Endothelial cell of umbilical vein (primary cell): ENCODE measurements around the gene HSBP1. TPM values are rescaled to one million over a fixed set of nuclear protein-coding genes. Genes with fewer than 3 reads are reported as not detected.

Experiments used
- BruUV-seq: library from RNA; stranded (reverse); fragments of 400-500 nt; replicated peaks from 2 replicates; lab custom pipeline; 2021; lab: Mats Ljungman, UMichigan
- CTCF ChIA-PET: fragments of 300-600, 350-600 bp; sonication (Branson Sonifier 250); formaldehyde crosslinking; loops from one replicate; lab custom pipeline; 2021; ENCODE audit warnings: antibody characterized with exemption, inconsistent platforms; lab: Charles Lee
- POLR2A ChIA-PET: fragments of 300-600, 350-600 bp; sonication (Branson Sonifier 250); formaldehyde crosslinking; loops from one replicate; lab custom pipeline; 2021; ENCODE audit warnings: antibody characterized with exemption, inconsistent platforms; lab: Charles Lee
- DNase-seq: peaks from one replicate; pipeline ENCODE4 v3.0.0-alpha.2; 2011; ENCODE audit warnings: low read depth, low spot score
- FAIRE-seq: peaks from 2 replicates; lab custom pipeline; 2011; peaks lifted over from hg19 to GRCh38; lab: Jason Lieb, UNC
- H2AFZ ChIP-seq: 2 replicates; pipeline ENCODE4 v1.6.0; 2012; ENCODE audit warnings: low read depth, low read length, control low read depth, inconsistent platforms
- H3K27ac ChIP-seq: 2 replicates; pipeline ENCODE4 v1.5.1; 2011; ENCODE audit warnings: low read depth, mild to moderate bottlenecking, control low read depth, low read length, moderate library complexity; ENCODE audit not compliant: insufficient read depth
- H3K27me3 ChIP-seq, 2 experiments: 2 replicates each; pipeline versions ENCODE4 v1.6.0 to v1.6.1; 2011; ENCODE audit warnings: low read length in 2 of 2, mixed read lengths in 1 of 2; ENCODE audit not compliant: control insufficient read depth in 2 of 2, insufficient read depth in 2 of 2
- H3K36me3 ChIP-seq, 2 experiments: 2 replicates in 1 of 2; 3 replicates in 1 of 2; pipeline ENCODE4 v1.5.1; 2011; ENCODE audit warnings: low read length in 2 of 2, mild to moderate bottlenecking in 1 of 2, moderate library complexity in 1 of 2; ENCODE audit not compliant: control insufficient read depth in 2 of 2, insufficient read depth in 2 of 2; ENCODE audit errors: extremely low read depth in 1 of 2
- H3K4me1 ChIP-seq: 3 replicates; pipeline ENCODE4 v1.5.1; 2011; ENCODE audit warnings: mild to moderate bottlenecking, low read length; ENCODE audit not compliant: control insufficient read depth, insufficient read depth; ENCODE audit errors: extremely low read depth
- H3K4me2 ChIP-seq: 2 replicates; pipeline ENCODE4 v1.6.1; 2011; ENCODE audit warnings: low read length, control low read depth, mixed read lengths; ENCODE audit not compliant: insufficient read depth
- H3K4me3 ChIP-seq, 3 experiments: fragments of 200-600 bp in 1 of 3; sonication (generic), shearing (Covaris generic) in 1 of 3; replicated peaks in 1 of 3; 2 replicates each; pipeline ENCODE4 v1.5.1; 2011 to 2016; ENCODE audit warnings: control low read depth in 3 of 3, low read length in 3 of 3, mild to moderate bottlenecking in 2 of 3, inconsistent platforms in 1 of 3, low read depth in 1 of 3, moderate library complexity in 1 of 3; ENCODE audit not compliant: insufficient read depth in 1 of 3
- H3K79me2 ChIP-seq: 2 replicates; pipeline ENCODE4 v1.6.0; 2012; ENCODE audit warnings: low read length, inconsistent platforms; ENCODE audit not compliant: control insufficient read depth, insufficient read depth
- H3K9ac ChIP-seq: replicated peaks from 2 replicates; pipeline ENCODE3; 2011; ENCODE audit warnings: low read length, control low read depth; ENCODE audit not compliant: insufficient read depth; ENCODE audit errors: extremely low read depth
- H3K9me1 ChIP-seq: replicated peaks from 3 replicates; pipeline ENCODE4 v1.6.0; 2011; ENCODE audit warnings: mild to moderate bottlenecking, low read length; ENCODE audit not compliant: control insufficient read depth, insufficient read depth; ENCODE audit errors: extremely low read depth
- H3K9me3 ChIP-seq: replicated peaks from 2 replicates; pipeline ENCODE4 v1.5.1; 2012; ENCODE audit warnings: low read length, inconsistent platforms; ENCODE audit not compliant: control insufficient read depth, insufficient read depth
- H4K20me1 ChIP-seq: replicated peaks from 2 replicates; pipeline ENCODE3; 2011; ENCODE audit warnings: mild to moderate bottlenecking, low read length; ENCODE audit not compliant: control insufficient read depth, insufficient read depth; ENCODE audit errors: extremely low read depth
- EZH2 ChIP-seq: IDR thresholded peaks from 2 replicates; pipeline ENCODE4 v1.6.1; 2012; ENCODE audit warnings: borderline replicate concordance, low read depth, mild to moderate bottlenecking, moderate library complexity, low read length, inconsistent platforms; ENCODE audit not compliant: severe bottlenecking
- FOS ChIP-seq: IDR thresholded peaks from 2 replicates; pipeline ENCODE4 v1.6.1; 2011; ENCODE audit warnings: mild to moderate bottlenecking, low read length, moderate library complexity, borderline replicate concordance; ENCODE audit not compliant: insufficient read depth
- GATA2 ChIP-seq: IDR thresholded peaks from 2 replicates; pipeline ENCODE4 v1.7.0; 2011; ENCODE audit warnings: low read depth, mild to moderate bottlenecking, moderate library complexity, mixed read lengths, low read length; ENCODE audit not compliant: insufficient read length, insufficient read depth
- JUN ChIP-seq: IDR thresholded peaks from 2 replicates; pipeline ENCODE4 v1.6.1; 2011; ENCODE audit warnings: borderline replicate concordance, low read depth; ENCODE audit not compliant: insufficient read length, insufficient read depth
- MYC ChIP-seq: IDR thresholded peaks from one replicate; pipeline ENCODE4 v1.6.1; 2011; ENCODE audit warnings: mild to moderate bottlenecking, low read depth, low read length
- POLR2A ChIP-seq: IDR thresholded peaks from 2 replicates; pipeline ENCODE4 v1.6.1; 2012; ENCODE audit warnings: low read depth, mild to moderate bottlenecking, control low read depth, low read length
- POLR2AphosphoS5 ChIP-seq: IDR thresholded peaks from 2 replicates; pipeline ENCODE4 v1.6.1; 2012; ENCODE audit warnings: low read depth, mild to moderate bottlenecking, control low read depth, low read length, moderate library complexity; ENCODE audit not compliant: insufficient read depth
- dilution Hi-C: fragments of 300-500 bp; cut with MboI; formaldehyde crosslinking; loops from one replicate; pipeline ENCODE4 v1.15.0; 2019; ENCODE audit warnings: low sequenced_read_pairs; ENCODE audit not compliant: extremely low pct_ligation_motif_present
- intact Hi-C: fragments of 100-400 bp; cut with micrococcal nuclease; formaldehyde crosslinking; loops from one replicate; pipeline ENCODE4 v1.10.0; 2022
- polyA plus RNA-seq, 4 experiments: library from polyadenylated mRNA; depleted of rRNA in 3 of 4; stranded (reverse) in 3 of 4; unstranded in 1 of 4; fragments of >200 nt; gene quantifications; 2 replicates each; pipeline versions ENCODE4 v1.2.1 to v1.2.3, GENCODE V29; 2011 to 2012; ENCODE audit warnings: missing spikeins in 1 of 4
- total RNA-seq: library from RNA; stranded (reverse); gene quantifications from 2 replicates; pipeline ENCODE4 v1.2.3, GENCODE V29; 2021
- TF ChIP-seq, protein P1 (sequence below), 2 donors: IDR thresholded peaks; 1 replicate in 1 of 2; 2 replicates in 1 of 2; pipeline ENCODE4 v1.5.1; 2011; ENCODE audit warnings: low read length in 2 of 2, mild to moderate bottlenecking in 2 of 2, moderate library complexity in 2 of 2, control low read depth in 1 of 2, inconsistent platforms in 1 of 2, low read depth in 1 of 2; ENCODE audit not compliant: insufficient read depth in 1 of 2; ENCODE audit errors: extremely low read depth in 1 of 2
- TF ChIP-seq, protein P2 (sequence below): IDR thresholded peaks from 2 replicates; pipeline ENCODE4 v1.6.1; 2011; ENCODE audit not compliant: insufficient read depth, insufficient read length

Gene HSBP1
- total and polyA plus RNA-seq, 2 donors (not counting 3 experiments of a cell fraction or from before 2014, with no cell fraction given): 40.8 to 136 TPM

DNA sequence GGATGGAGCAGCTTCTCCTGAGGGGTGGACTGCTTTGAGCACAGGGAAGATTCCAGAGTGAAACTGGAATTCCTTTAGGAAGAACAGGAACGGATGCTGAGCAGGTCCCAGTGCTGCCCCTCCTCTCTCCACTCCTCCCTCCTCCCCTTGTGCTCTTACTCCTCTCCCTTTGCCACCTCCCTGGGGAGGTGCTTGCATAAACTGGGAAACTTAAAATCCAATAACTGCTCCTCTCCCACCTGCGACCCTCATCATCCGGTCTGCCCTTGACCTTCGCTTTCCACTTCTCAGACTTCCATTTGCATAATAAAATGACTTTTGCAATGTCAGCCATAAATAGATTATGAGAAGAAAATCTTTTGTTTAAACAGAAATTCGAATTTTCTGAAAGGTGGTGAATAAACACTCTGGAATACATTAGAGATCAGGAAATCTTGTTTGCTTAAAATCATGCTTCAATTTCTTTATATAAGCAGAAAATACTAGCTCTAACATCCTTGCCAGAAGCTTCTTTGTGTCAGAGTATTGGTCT is 23.7 kb downstream of the HSBP1 start:
- CTCF ChIA-PET: no interaction called here
- no peak overlapping the region for H3K27ac ChIP-seq
- H3K4me3 ChIP-seq: no peak overlapping the region
- no peaks in the 10 kb centered on the region for H3K79me2 ChIP-seq
- no peaks in the 10 kb centered on the region for H4K20me1 ChIP-seq
- no peak for TF ChIP-seq FOS
- TF ChIP-seq POLR2A: no peak
- no peak for TF ChIP-seq POLR2AphosphoS5
- no peak for TF ChIP-seq EZH2
- no peak for TF ChIP-seq JUN
- TF ChIP-seq GATA2: no peak
- no peak for TF ChIP-seq MYC
- TF ChIP-seq, protein P1, sequence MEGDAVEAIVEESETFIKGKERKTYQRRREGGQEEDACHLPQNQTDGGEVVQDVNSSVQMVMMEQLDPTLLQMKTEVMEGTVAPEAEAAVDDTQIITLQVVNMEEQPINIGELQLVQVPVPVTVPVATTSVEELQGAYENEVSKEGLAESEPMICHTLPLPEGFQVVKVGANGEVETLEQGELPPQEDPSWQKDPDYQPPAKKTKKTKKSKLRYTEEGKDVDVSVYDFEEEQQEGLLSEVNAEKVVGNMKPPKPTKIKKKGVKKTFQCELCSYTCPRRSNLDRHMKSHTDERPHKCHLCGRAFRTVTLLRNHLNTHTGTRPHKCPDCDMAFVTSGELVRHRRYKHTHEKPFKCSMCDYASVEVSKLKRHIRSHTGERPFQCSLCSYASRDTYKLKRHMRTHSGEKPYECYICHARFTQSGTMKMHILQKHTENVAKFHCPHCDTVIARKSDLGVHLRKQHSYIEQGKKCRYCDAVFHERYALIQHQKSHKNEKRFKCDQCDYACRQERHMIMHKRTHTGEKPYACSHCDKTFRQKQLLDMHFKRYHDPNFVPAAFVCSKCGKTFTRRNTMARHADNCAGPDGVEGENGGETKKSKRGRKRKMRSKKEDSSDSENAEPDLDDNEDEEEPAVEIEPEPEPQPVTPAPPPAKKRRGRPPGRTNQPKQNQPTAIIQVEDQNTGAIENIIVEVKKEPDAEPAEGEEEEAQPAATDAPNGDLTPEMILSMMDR (IDR thresholded peaks at IDR 0.05; ENCODE audit: extremely low read depth in 1 of 2, insufficient read depth in 1 of 2, low read depth in 1 of 2, low read length in 2 of 2): no peak
- TF ChIP-seq, protein P2, sequence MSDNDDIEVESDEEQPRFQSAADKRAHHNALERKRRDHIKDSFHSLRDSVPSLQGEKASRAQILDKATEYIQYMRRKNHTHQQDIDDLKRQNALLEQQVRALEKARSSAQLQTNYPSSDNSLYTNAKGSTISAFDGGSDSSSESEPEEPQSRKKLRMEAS: no peak
- dilution Hi-C loops: no loop called here
- POLR2A ChIA-PET: no interaction called here
- no peak overlapping the region for H3K4me2 ChIP-seq
- no peak overlapping the region for H2AFZ ChIP-seq
- FAIRE-seq: no peak
- H3K9me3 ChIP-seq: no peaks in the 10 kb centered on the region
- no peaks in the 10 kb centered on the region for H3K9me1 ChIP-seq
- BruUV-seq: no TSS peak
- H3K27me3 ChIP-seq: peaks cover 0 to 2% of the 10 kb centered on the region in 2 experiments
- intact Hi-C loops: no loop called here
- DNase-seq: no peak
- no peak overlapping the region for H3K9ac ChIP-seq
- no peaks in the 10 kb centered on the region for H3K36me3 ChIP-seq
- peaks cover 15% of the 10 kb centered on the region for H3K4me1 ChIP-seq
